Astrocyte of the cerebellum (primary cell): ENCODE data around the gene PFDN6.

ENCODE experiments used
- DNase-seq: peaks from one replicate; pipeline ENCODE4 v3.0.0-alpha.2; 2011; ENCODE audit warnings: low read depth
- H3K4me3 ChIP-seq: 2 replicates; pipeline ENCODE4 v1.5.1; 2011; ENCODE audit warnings: mild to moderate bottlenecking, low read depth, low read length, moderate library complexity
- in situ Hi-C: cut with HindIII; loops from 2 replicates; pipeline ENCODE4 v1.10.0; 2017; ENCODE audit warnings: low sequenced_read_pairs
- TF ChIP-seq, protein P1 (sequence below): IDR thresholded peaks from 2 replicates; pipeline ENCODE4 v1.5.1; 2012; ENCODE audit warnings: low read length, low read depth, moderate library complexity, mild to moderate bottlenecking; ENCODE audit errors: missing control alignments

Gene PFDN6

DNA sequence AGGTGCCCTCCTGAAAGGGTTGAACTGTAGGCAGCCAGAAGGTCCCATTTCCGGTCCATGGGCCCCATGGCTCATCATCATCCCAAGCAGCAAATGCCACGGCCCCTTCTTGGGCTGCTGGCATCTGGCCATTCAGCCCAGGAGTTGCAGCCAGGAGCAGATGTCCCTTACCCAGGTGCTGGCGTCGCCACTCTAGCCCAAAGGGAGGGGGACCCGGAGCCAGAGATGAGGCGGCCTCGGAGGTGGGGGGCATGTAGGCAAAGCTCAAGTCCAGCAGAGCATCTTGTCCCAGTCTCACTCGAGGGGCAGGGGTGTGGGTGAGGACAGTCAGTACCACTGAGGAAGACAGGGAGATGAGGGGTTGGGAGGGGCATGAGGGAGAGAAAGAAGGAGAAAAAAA lies 15.7 kb downstream of the PFDN6 start:
- in situ Hi-C loops, result no loop called here
- no peak overlapping the region for H3K4me3 ChIP-seq
- DNase-seq, result no peak
- TF ChIP-seq, protein P1, sequence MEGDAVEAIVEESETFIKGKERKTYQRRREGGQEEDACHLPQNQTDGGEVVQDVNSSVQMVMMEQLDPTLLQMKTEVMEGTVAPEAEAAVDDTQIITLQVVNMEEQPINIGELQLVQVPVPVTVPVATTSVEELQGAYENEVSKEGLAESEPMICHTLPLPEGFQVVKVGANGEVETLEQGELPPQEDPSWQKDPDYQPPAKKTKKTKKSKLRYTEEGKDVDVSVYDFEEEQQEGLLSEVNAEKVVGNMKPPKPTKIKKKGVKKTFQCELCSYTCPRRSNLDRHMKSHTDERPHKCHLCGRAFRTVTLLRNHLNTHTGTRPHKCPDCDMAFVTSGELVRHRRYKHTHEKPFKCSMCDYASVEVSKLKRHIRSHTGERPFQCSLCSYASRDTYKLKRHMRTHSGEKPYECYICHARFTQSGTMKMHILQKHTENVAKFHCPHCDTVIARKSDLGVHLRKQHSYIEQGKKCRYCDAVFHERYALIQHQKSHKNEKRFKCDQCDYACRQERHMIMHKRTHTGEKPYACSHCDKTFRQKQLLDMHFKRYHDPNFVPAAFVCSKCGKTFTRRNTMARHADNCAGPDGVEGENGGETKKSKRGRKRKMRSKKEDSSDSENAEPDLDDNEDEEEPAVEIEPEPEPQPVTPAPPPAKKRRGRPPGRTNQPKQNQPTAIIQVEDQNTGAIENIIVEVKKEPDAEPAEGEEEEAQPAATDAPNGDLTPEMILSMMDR, result no peak

DNA sequence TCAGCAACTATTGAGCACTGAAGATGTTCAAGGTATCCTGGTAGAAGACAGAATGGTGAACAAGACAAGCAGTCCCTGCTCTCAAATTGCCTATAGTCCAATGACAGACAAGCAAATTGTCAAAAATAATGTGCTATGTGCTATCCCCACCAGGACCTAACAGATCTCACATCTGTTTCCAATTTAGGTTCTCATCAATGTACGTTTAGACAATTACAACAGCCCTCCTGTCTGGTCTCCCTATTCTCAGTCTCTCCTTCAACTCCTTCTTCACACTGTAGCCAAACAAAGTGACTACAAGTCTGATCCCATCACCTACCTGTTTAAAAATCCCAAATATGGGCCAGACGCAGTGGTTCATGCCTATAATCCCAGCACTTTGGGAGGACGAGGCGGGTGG lies 17.0 kb downstream of the PFDN6 start:
- in situ Hi-C loops, result no loop called here
- DNase-seq, result no peak
- H3K4me3 ChIP-seq, result no peak overlapping the region
- TF ChIP-seq, protein P1, result no peak

- in situ Hi-C loops, result no loop called here
- DNase-seq, result peak; percentile 39
- TF ChIP-seq, protein P1, result no peak
- H3K4me3 ChIP-seq, result peak overlapping the region; percentile 84
These were observed 23.1 kb downstream of the PFDN6 start for GRCh38 chr6:33312361-33313104.

DNA sequence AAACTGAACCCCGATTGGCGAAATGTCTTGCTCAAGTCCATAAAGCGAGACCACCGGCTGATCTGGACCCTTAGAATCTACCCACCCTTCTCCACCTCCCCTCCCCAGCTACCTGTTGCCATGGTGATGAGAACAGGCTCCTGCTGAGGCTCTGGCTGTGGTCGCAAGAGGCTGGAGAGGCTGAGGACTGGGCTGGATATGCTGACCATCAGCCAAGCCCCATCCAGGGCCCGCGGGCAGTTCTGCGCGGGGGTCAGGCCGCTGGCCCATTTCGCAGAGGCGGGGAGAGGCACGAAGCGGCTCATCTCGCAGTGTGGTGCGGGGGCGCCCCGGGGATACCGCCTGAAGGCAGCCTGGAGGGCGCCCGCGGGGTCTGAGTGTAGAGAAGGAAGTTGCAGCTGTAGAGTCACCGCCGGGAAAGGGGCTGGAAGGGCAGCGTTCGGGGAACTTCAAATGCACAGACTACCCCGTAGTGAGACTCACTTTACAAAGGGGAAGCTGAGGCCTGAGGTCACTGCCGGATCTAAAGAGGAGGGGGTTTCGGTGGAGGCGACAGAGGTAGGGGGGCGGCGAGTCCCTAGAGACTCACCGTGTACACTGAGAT lies 23.8 kb downstream of the PFDN6 start:
- in situ Hi-C loops, result no loop called here
- TF ChIP-seq, protein P1, result no peak
- no peak for DNase-seq
- peak overlapping the region; percentile 84 for H3K4me3 ChIP-seq

DNA sequence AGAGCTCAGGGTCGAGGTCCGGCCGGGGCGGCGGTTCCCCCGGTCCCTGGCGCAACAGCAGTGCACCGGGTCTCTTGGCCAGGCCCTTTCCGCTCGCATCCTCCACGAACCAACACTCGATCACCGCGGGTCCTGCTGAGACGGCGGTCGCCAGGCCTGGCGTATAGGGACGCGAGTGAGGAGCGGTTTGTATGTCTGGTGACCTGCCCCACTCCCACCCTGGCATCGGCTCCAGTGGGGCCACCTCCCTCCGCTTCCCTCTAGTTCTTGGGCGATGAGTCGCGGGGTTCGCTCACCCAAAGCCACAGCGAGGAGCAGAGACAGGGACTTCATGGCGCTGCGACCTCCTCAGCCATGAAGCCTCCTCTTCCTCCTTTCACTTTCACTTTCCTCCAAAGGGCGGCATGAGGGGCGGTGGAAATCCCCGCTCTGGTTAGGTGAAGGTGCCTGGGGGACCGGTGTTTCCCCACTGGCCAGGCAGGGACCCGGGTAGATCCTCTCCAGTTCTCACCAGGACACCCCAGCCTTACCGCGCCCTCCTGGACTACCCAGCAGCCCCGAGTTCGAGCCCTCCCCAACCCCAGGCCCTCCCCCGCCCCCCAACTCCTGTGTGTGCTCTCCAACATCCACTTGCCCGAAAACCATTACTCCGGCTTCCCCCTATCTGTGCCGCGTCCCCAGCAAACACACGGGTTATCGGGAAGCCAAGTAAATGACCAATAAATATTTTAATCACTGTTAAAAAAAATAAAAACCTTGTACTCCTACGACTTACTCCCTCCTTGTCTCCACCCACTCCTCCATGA lies 24.5 kb downstream of the PFDN6 start, which contains the start of gene TAPBP:
TAPBP (minus strand) TSS at position 370 of the 806 bp plus-strand sequence; CDS start at position 333, 37 bp downstream.
- no peak for DNase-seq
- peak within 1 kb of the TSS; percentile 84 for H3K4me3 ChIP-seq
- in situ Hi-C loops, result no loop called here
- TF ChIP-seq, protein P1, result no peak

DNA sequence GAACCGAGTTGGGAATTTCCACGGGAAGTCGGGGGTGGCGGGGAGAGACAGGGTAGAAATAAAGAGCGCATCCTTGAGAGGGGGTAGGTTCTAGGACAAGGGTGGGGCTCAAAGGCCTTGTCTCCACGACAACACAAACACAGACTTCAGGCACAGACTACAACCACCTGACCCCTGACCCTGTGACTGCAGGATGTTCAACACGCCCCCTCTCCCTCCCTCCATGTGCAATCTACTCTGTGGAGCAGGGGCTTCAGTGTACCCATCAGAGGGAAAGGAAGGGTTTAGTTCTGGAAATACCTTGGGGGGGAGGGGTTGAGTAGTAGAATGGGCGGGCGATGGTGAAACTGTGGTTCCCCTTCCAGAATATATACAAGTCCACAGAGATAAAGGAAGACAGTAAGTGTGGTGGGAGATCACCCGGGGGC lies 25.1 kb downstream of the PFDN6 start:
- TF ChIP-seq, protein P1, result no peak
- in situ Hi-C loops, result no loop called here
- H3K4me3 ChIP-seq, result peak overlapping the region; percentile 84
- no peak for DNase-seq
